Activated naive CD8-positive, alpha-beta T cell treated with anti-CD3 and anti-CD28 coated beads, Interleukin-2, amount 50 U/mL, for 16 hours (primary cell): ENCODE measurements around the gene NTM.

ENCODE experiments used
- DNase-seq: peaks from one replicate; pipeline ENCODE4 v3.0.0-alpha.2; 2020; ENCODE audit warnings: low read depth, low spot score

The NTM gene

GRCh38 chr11:131373095-131373725 lies 2.8 kb downstream of the NTM start:
- no peak for DNase-seq

DNA sequence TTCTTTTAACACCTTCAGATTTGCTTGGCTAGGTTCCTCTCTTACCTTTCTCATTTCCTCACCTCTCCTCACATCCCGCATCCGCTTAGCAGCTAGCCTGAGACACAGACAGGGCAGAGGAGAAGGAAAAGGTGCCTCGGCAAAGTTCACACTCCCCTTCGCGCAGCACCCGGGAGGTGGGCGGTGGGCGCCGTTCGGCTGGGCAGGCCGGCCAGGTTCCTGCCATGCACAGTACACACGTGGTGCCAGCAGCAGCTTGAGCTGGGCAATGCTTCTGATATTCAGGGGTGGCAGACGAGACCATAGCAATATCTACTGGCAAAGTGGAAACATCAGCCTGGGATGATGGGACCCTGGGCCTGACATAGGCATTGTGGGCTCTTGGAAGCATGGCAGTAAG lies 3.3 kb downstream of the NTM start:
- no peak for DNase-seq

- DNase-seq: no peak
Measured at GRCh38 chr11:131375421-131375820, 5.0 kb downstream of the NTM start.

- DNase-seq: no peak
Measured at GRCh38 chr11:131375915-131376314, 5.5 kb downstream of the NTM start.

GRCh38 chr11:131378931-131379330 lies 8.5 kb downstream of the NTM start:
- DNase-seq: no peak

DNA sequence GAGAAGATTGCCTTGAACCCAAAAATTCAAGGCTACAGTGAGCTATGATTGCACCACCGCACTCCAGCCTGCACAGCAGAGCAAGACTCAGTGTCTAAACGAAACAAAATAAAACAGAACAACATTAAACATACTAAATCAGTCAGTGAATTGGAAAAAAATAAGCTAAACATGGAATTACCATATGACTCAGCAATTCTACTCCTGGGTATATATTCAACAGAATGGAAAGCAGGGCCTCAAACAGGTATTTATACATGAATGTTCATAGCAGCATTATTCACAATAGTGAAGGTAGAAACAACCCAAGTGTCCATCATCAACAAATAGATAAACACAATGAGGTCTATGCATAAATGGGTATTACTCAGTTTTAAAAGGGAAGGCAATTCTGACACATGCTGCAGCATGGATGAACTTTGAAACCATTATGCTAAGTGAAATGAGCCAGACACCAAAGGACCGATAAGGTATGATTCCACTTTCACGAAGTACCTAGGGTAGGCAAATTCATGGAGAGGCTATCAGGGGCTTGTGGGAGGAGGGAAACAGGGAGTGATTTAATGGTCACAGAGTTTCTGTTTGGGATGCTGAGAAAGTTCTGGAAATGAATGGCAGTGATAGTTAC lies 15.5 kb downstream of the NTM start:
- DNase-seq: no peak

GRCh38 chr11:131386408-131386807 lies 16.0 kb downstream of the NTM start:
- DNase-seq: no peak

DNA sequence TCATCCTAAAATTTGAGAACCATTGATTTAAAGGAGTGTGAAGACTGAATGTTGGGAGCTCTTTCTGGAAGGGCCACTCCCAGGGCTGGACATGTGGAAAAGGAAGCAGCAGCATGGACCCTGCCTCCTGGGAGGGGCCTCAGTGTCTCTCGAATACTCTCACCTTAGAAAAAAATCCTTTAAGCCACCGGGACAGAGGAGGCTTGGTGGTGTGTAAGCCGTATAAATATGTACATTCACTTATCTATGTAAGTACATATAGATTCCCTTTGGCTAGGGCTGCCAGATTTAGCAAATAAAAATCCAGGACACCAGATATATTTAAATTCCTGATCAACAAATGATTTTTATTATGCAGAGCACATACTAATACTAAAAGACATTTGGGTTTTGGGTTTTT lies 17.6 kb downstream of the NTM start:
- DNase-seq: no peak

- DNase-seq: no peak
Measured at GRCh38 chr11:131389582-131389981, 19.2 kb downstream of the NTM start.

DNA sequence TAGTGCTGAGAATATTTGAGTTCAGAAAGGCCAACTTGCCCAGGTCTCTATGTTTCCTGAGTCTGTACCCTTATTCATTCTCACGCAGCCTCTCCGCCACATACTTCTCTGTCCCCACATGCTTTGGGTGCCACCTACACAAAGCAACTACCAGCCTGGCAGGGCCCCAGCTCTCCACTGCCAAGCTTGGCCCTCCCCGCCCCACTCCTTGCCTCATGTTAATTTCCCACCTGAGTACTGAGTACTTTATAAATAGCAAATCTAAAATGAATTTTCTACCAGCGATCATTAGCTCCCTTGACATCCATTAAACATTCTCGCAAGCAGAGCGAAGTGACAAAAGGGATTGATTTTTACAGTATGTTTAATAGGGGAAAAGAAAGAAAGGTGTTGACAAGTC lies 20.8 kb downstream of the NTM start:
- no peak for DNase-seq

- DNase-seq: no peak
Measured at GRCh38 chr11:131392528-131393255, 22.3 kb downstream of the NTM start.

DNA sequence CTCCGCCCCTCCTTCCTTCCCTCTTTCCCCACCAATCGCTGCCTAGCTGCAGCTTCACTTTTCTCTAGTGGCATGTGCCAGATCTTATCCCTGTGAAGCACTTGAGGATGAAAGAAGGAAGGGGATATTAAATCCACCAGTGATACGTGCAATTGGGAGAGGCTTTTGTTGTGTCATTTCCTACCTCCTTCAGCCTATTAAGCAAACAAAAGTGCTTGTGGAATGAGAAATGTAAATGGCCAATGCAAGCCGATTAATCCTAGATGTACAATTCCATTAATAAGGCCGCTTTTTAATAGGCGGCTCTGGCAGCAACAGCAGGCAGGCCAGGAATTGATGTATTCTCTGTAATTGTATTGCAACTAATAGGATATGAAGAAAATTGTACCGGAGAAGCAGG lies 23.3 kb downstream of the NTM start:
- no peak for DNase-seq

DNA sequence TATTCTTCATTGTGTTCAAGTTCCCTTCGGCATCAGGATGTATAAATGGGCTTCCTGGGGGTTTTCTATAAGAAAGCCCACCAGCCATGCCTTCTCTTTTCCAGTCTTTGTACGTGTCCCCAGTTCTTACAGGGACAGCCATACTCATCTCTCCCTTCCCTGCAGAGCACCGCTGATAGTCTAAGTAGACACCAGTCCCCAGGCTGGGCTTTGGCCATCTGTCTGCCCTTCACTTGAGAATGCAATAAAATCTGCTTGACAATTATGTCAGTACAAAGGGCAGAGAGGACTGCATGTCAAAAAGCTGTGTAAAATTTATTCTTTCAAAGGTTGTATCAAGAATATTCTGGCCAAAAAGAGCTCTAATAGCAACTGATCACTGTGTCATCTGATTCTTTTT lies 27.3 kb downstream of the NTM start:
- no peak for DNase-seq

DNA sequence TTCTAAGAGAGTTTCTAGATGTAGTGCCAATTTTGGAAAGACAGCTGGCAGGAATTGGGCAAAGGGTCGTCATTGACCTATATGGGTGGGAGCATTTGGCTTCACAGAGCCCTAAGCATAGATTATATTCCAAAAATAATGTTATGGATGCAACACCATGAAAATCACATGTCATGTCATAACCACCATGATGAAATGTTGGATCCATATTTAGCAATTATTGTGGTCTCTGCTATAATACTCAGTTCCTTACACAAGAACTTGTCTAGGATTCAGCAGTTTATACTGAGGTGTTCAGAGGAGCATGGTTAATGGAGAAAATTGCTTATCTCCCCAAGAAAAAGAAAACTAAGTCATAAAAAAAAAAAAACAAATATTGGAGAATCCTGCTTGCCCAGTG lies 31.6 kb downstream of the NTM start:
- DNase-seq: no peak

- DNase-seq: no peak
Measured at GRCh38 chr11:131404010-131404409, 33.6 kb downstream of the NTM start.

- DNase-seq: no peak
Measured at GRCh38 chr11:131408025-131408640, 37.7 kb downstream of the NTM start.

GRCh38 chr11:131409345-131409744 lies 38.9 kb downstream of the NTM start:
- DNase-seq: no peak

DNA sequence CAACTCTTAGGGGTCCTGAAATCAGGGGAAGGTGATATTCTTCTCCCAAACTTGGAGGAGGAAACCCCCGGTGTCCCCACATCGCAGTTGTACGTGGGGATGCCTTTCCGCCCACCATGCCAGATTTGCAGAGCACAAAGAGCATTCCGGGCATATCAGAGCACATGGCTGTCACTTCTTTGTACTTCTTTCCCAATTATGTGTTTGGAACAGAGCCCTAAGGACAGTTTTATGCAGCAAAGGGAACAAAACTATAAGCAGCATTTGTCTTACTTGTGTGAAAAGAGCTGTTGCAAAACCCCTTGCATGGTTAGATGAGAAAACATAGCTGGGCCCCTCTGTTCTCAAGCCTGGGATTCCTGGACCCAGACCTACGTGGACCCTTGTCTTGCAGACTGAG lies 41.2 kb downstream of the NTM start:
- DNase-seq: no peak

GRCh38 chr11:131412061-131412460 lies 41.6 kb downstream of the NTM start:
- DNase-seq: no peak

- no peak for DNase-seq
Measured at GRCh38 chr11:131413217-131413616, 42.8 kb downstream of the NTM start.

DNA sequence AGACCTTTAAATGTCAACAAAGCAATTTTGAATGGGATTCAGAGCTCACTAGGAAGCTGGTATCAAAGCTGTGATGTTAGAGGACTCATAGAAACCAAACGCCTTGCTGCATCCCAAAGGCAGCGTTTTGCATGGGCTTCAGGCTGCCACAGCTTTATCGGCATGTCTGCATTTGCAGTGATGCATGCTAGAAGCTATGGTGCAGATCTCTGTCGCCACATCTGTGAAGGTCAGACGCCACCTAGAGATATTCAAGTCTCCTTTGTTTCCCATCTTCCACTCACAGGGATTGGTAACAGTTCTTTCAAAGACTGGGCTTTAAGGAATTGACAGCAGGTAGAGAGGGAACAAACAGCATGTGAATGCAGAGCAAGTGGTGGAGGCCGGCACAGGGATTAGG lies 47.8 kb downstream of the NTM start:
- no peak for DNase-seq

DNA sequence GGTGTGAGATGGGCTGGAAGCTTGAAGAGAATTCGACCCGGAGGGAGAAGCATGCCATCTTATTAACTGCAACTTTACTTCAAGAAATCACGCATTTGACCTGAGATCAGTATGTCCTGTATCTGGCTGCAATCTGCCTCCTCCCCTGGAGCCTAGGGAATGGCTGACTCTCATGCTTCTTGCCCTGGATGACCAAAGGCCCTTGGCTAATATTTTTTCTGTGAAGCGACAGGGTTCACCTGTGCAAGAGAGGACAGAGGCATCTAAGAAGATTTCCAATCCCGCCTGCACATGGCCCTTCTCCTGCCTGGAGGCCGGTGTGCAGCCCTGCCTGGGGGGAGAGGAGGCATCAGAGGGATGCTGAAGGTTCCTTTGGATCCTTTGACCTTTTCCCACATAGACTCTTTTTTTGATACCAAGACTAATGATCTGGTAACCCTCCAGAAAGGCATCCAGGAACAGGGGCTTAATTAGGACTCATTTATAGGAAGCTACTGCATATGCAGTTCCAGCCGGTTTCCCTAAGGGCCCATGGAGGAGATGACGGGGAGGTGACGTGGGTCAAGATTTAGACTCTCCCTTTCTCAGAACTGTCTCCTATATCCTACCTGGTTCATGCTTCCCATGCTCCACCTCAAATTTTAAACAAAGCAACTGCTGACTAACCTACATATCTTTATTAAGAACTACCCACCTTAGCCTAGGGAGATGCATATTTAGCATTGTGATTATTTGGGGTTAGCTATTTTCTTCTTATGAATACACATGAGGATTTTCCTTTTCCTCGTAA lies 50.8 kb downstream of the NTM start:
- DNase-seq: no peak
